ENCODE results near the gene SPOCK2.

DNA sequence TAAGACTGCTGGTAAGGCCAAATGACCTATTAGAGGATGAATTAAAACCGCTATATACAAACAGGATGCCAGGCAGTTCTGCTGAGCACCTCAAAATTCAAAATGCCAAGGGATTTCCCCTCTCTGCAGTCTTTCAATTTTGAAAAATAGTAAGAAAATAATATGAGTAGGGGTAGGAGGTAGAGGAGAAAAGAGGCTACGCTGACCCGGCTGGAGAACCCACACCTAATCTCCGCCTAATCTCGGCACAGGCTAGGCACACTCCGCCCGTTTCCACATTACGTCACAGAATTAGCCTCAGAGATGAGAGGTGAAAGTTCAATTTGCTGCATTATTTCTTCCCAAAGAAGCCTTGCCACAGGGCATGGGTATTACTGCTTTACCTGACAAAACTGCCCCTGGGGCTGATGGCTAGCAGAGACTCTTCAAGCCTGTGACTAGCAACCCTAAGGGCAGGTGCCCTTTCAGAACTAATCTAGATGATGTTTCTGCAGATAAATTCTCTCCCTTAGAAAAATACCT, 21.3 kb upstream of the SPOCK2 start:
- TF ChIP-seq, protein P1, sequence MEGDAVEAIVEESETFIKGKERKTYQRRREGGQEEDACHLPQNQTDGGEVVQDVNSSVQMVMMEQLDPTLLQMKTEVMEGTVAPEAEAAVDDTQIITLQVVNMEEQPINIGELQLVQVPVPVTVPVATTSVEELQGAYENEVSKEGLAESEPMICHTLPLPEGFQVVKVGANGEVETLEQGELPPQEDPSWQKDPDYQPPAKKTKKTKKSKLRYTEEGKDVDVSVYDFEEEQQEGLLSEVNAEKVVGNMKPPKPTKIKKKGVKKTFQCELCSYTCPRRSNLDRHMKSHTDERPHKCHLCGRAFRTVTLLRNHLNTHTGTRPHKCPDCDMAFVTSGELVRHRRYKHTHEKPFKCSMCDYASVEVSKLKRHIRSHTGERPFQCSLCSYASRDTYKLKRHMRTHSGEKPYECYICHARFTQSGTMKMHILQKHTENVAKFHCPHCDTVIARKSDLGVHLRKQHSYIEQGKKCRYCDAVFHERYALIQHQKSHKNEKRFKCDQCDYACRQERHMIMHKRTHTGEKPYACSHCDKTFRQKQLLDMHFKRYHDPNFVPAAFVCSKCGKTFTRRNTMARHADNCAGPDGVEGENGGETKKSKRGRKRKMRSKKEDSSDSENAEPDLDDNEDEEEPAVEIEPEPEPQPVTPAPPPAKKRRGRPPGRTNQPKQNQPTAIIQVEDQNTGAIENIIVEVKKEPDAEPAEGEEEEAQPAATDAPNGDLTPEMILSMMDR (conservative IDR thresholded peaks at IDR 0.05 in 1 of 2, IDR thresholded peaks at IDR 0.05 in 1 of 2; ENCODE audit: low read depth in 1 of 2, low read length in 2 of 2) = no peak
- TF ChIP-seq EZH2 (IDR thresholded peaks at IDR 0.05; ENCODE audit: low read length, missing control alignments) = no peak

All from fibroblast of lung (primary cell).